B cell (primary cell): Measurements from ENCODE around the gene FMN2. TPM values are rescaled to one million over a fixed set of nuclear protein-coding genes. Genes with fewer than 3 reads are reported as not detected.

Experiments used
- ATAC-seq: fragments of 200-7000 bp; cut with Tn5 transposase; one replicate; pipeline ENCODE4 v1.10.0; 2021; ENCODE audit warnings: low read depth, mild to moderate bottlenecking, moderate number of reproducible peaks, moderate library complexity
- CTCF ChIA-PET: fragments of 350-600 bp; sonication (Branson Sonifier 250); formaldehyde crosslinking; loops from one replicate; lab custom pipeline; 2021; ENCODE audit warnings: antibody characterized with exemption, inconsistent platforms; lab: Charles Lee
- POLR2A ChIA-PET: fragments of 350-600 bp; sonication (Branson Sonifier 250); formaldehyde crosslinking; loops from one replicate; lab custom pipeline; 2021; ENCODE audit warnings: antibody characterized with exemption; lab: Charles Lee
- DNase-seq: peaks from one replicate; pipeline ENCODE4 v3.0.0; 2013
- H2AFZ ChIP-seq: 2 replicates; pipeline ENCODE4 v1.6.1; 2012; ENCODE audit warnings: mild to moderate bottlenecking, low read depth, low read length; ENCODE audit not compliant: insufficient read depth, poor library complexity, severe bottlenecking
- H3K27ac ChIP-seq, 2 donors: 1 replicate in 1 of 2; 2 replicates in 1 of 2; pipeline ENCODE4 v1.5.1; 2012 to 2013; ENCODE audit warnings: low read length in 2 of 2, mild to moderate bottlenecking in 2 of 2, moderate library complexity in 1 of 2
- H3K27me3 ChIP-seq, 4 experiments: fragments of 200-600 bp in 1 of 4; sonication (generic) in 1 of 4; replicated peaks in 1 of 4; 1 replicate in 2 of 4; 2 replicates in 2 of 4; pipeline versions ENCODE4 v1.6.1 to v1.7.0; 2013 to 2016; ENCODE audit warnings: low read length in 3 of 4, mild to moderate bottlenecking in 2 of 4, mixed read lengths in 1 of 4, moderate library complexity in 1 of 4; ENCODE audit not compliant: insufficient read depth in 4 of 4, control insufficient read depth in 3 of 4; ENCODE audit errors: control extremely low read depth in 1 of 4
- H3K36me3 ChIP-seq, 2 experiments: replicated peaks in 1 of 2; 1 replicate in 1 of 2; 2 replicates in 1 of 2; pipeline versions ENCODE4 v1.6.1 to v1.7.1; 2013; ENCODE audit warnings: low read length in 1 of 2; ENCODE audit not compliant: insufficient read depth in 2 of 2, control insufficient read depth in 1 of 2; ENCODE audit errors: control extremely low read depth in 1 of 2, extremely low read depth in 1 of 2
- H3K4me1 ChIP-seq, 2 donors: fragments of 200-600 bp in 1 of 2; sonication (generic) in 1 of 2; 1 replicate in 1 of 2; 2 replicates in 1 of 2; pipeline versions ENCODE4 v1.5.1 to v1.6.1; 2013 to 2017; ENCODE audit warnings: low read length in 2 of 2; ENCODE audit not compliant: control insufficient read depth in 2 of 2, insufficient read depth in 2 of 2
- H3K4me2 ChIP-seq: replicated peaks from 2 replicates; pipeline ENCODE3; 2012; ENCODE audit warnings: mild to moderate bottlenecking, low read depth, low read length; ENCODE audit not compliant: poor library complexity, severe bottlenecking
- H3K4me3 ChIP-seq, 5 experiments: fragments of 200-600 bp in 1 of 5; sonication (generic) in 1 of 5; 1 replicate in 3 of 5; 2 replicates in 2 of 5; pipeline versions ENCODE4 v1.5.1 to v1.7.0; 2011 to 2016; ENCODE audit warnings: low read length in 4 of 5, mild to moderate bottlenecking in 4 of 5, low read depth in 2 of 5, control low read depth in 1 of 5, moderate library complexity in 1 of 5; ENCODE audit not compliant: insufficient read depth in 1 of 5; ENCODE audit errors: control extremely low read depth in 1 of 5, extremely low read depth in 1 of 5
- H3K79me2 ChIP-seq: fragments of 200-600 bp; sonication (generic); one replicate; pipeline ENCODE4 v1.6.0; 2016; ENCODE audit warnings: low read length; ENCODE audit not compliant: control insufficient read depth, insufficient read depth
- H3K9ac ChIP-seq: fragments of 200-600 bp; sonication (generic); 2 replicates; pipeline ENCODE4 v1.6.1; 2017; ENCODE audit warnings: mild to moderate bottlenecking, low read length, moderate library complexity
- H3K9me3 ChIP-seq, 3 donors: one replicate each; pipeline versions ENCODE4 v1.6.1 to v1.7.1; 2013; ENCODE audit warnings: low read length in 2 of 3; ENCODE audit not compliant: control insufficient read depth in 2 of 3, insufficient read depth in 1 of 3; ENCODE audit errors: control extremely low read depth in 1 of 3
- H4K20me1 ChIP-seq: 2 replicates; pipeline ENCODE4 v1.6.0; 2012; ENCODE audit warnings: mild to moderate bottlenecking, low read length; ENCODE audit not compliant: insufficient read depth, control insufficient read depth, poor library complexity, severe bottlenecking
- H3K27ac Mint-ChIP-seq: one replicate; pipeline ENCODE4 v1.8.0; 2021; ENCODE audit warnings: mixed read lengths
- H3K27me3 Mint-ChIP-seq: one replicate; pipeline ENCODE4 v1.8.0; 2021; ENCODE audit warnings: mixed read lengths
- H3K4me1 Mint-ChIP-seq: one replicate; pipeline ENCODE4 v1.8.0; 2021; ENCODE audit warnings: mixed read lengths
- H3K4me3 Mint-ChIP-seq: one replicate; pipeline ENCODE4 v1.8.0; 2021; ENCODE audit warnings: mixed read lengths
- H3K9me3 Mint-ChIP-seq: one replicate; pipeline ENCODE4 v1.8.0; 2022; ENCODE audit warnings: mixed read lengths; ENCODE audit not compliant: insufficient read depth
- CTCF ChIP-seq: fragments of 200-600 bp; IDR thresholded peaks from one replicate; pipeline ENCODE4 v1.8.0; 2022; ENCODE audit warnings: antibody characterized with exemption, mild to moderate bottlenecking
- EZH2 ChIP-seq: IDR thresholded peaks from 2 replicates; pipeline ENCODE4 v1.6.1; 2012; ENCODE audit warnings: borderline replicate concordance, low read depth, mild to moderate bottlenecking, moderate library complexity, low read length; ENCODE audit not compliant: insufficient read depth, poor library complexity, severe bottlenecking
- WGBS: methylation state at CpG from one replicate; pipeline ENCODE4 v1.1.5; 2013; ENCODE audit warnings: missing lambda C conversion rate; ENCODE audit not compliant: insufficient coverage; 5-methylcytosine and 5-hydroxymethylcytosine counted together
- intact Hi-C: fragments of 100-400 bp; cut with micrococcal nuclease; formaldehyde crosslinking; loops from one replicate; pipeline ENCODE4 v1.10.0; 2022
- polyA plus RNA-seq: library from polyadenylated mRNA; depleted of rRNA; stranded (reverse); fragments of >200 nt; gene quantifications from 2 replicates; pipeline ENCODE4 v1.2.3, GENCODE V29; 2012
- total RNA-seq, 2 donors: library from RNA; stranded (reverse); fragments of 120-200 nt in 1 of 2; gene quantifications; 1 replicate in 1 of 2; 2 replicates in 1 of 2; pipeline versions ENCODE4 v1.2.3 to v1.2.4, GENCODE V29; 2013 to 2022

The FMN2 gene
- total and polyA plus RNA-seq, 2 donors (not counting 1 experiment from before 2014, with no cell fraction given), result not detected

GRCh38 chr1:240285540-240285939 lies 193.9 kb downstream of the FMN2 start:
- no peak for TF ChIP-seq EZH2
- TF ChIP-seq CTCF, result no peak
- Histone ChIP-seq H3K4me3 (no peak overlapping the region), H2AFZ (no peak overlapping the region), H3K9me3 (no peaks in the 10 kb centered on the region), H3K4me1 (no peaks in the 10 kb centered on the region), H3K27ac (no peak overlapping the region), H3K4me2 (no peak overlapping the region), H3K36me3 (no peaks in the 10 kb centered on the region), H3K79me2 (no peaks in the 10 kb centered on the region), H3K9ac (no peak overlapping the region), H3K27me3 (no peaks in the 10 kb centered on the region), H4K20me1 (no peaks in the 10 kb centered on the region)
- intact Hi-C loops, result no loop called here
- no peaks in the 10 kb centered on the region for H3K4me1 Mint-ChIP-seq
- 93% methylated on average over 2 of the region's 4 CpGs for WGBS
- H3K4me3 Mint-ChIP-seq, result no peak overlapping the region
- DNase-seq (no peak), ATAC-seq (no peak)
- no peaks in the 10 kb centered on the region for H3K9me3 Mint-ChIP-seq
- CTCF ChIA-PET, result no interaction called here
- no peaks in the 10 kb centered on the region for H3K27me3 Mint-ChIP-seq
- H3K27ac Mint-ChIP-seq, result no peak overlapping the region
- POLR2A ChIA-PET, result no interaction called here

GRCh38 chr1:240287722-240288121 lies 196.0 kb downstream of the FMN2 start:
- no peak overlapping the region for H3K4me3 Mint-ChIP-seq
- no peak for TF ChIP-seq EZH2
- no peak for TF ChIP-seq CTCF
- H3K27me3 Mint-ChIP-seq, result no peaks in the 10 kb centered on the region
- CTCF ChIA-PET, result no interaction called here
- Histone ChIP-seq H3K4me2 (no peak overlapping the region), H3K4me3 (no peak overlapping the region), H3K36me3 (no peaks in the 10 kb centered on the region), H3K9me3 (no peaks in the 10 kb centered on the region), H3K27ac (no peak overlapping the region), H4K20me1 (no peaks in the 10 kb centered on the region), H2AFZ (no peak overlapping the region), H3K9ac (no peak overlapping the region), H3K79me2 (no peaks in the 10 kb centered on the region), H3K4me1 (no peaks in the 10 kb centered on the region), H3K27me3 (no peaks in the 10 kb centered on the region)
- H3K27ac Mint-ChIP-seq, result no peak overlapping the region
- no peaks in the 10 kb centered on the region for H3K9me3 Mint-ChIP-seq
- DNase-seq (no peak), ATAC-seq (no peak)
- H3K4me1 Mint-ChIP-seq, result no peaks in the 10 kb centered on the region
- POLR2A ChIA-PET, result no interaction called here
- no CpG with 5 or more reads among the region's 1 CpG for WGBS
- intact Hi-C loops, result no loop called here
